ENCODE results near the gene RYR2.
"Not testable (repeated sequence)": the region's sequence is repeated elsewhere in the genome, so short reads cannot be mapped to it uniquely, and the experiment has no call there.

The RYR2 gene

GRCh38 chr1:237358555-237358954, 316.6 kb downstream of the RYR2 start:
- no peaks in the 10 kb centered on the region for H3K36me3 ChIP-seq
- H3K4me3 ChIP-seq (ENCODE audit: low read depth, low read length): no peak overlapping the region
- no peak for TF ChIP-seq CTCF (IDR thresholded peaks at IDR 0.05; ENCODE audit: low read depth, low read length)
- no peaks in the 10 kb centered on the region for H3K27me3 ChIP-seq
- no peak for DNase-seq
- no peaks in the 10 kb centered on the region for H3K9me3 ChIP-seq
- no peaks in the 10 kb centered on the region for H3K4me1 ChIP-seq

GRCh38 chr1:237367758-237368157, 325.8 kb downstream of the RYR2 start:
- H3K4me3 ChIP-seq (ENCODE audit: low read depth, low read length): no peak overlapping the region
- no peaks in the 10 kb centered on the region for H3K9me3 ChIP-seq
- no peak for DNase-seq
- H3K36me3 ChIP-seq: no peaks in the 10 kb centered on the region
- no peak for TF ChIP-seq CTCF (IDR thresholded peaks at IDR 0.05; ENCODE audit: low read depth, low read length)
- H3K4me1 ChIP-seq: no peaks in the 10 kb centered on the region
- no peaks in the 10 kb centered on the region for H3K27me3 ChIP-seq

- DNase-seq; H3K4me3 ChIP-seq (ENCODE audit: low read depth, low read length); H3K36me3 ChIP-seq; H3K9me3 ChIP-seq; H3K27me3 ChIP-seq; H3K4me1 ChIP-seq: not testable (repeated sequence)
Observed at GRCh38 chr1:237371477-237371876, 329.5 kb downstream of the RYR2 start.

- Histone ChIP-seq H3K27me3 (no peaks in the 10 kb centered on the region), H3K36me3 (no peaks in the 10 kb centered on the region)
Observed at GRCh38 chr1:237383791-237384190, 341.8 kb downstream of the RYR2 start.

GRCh38 chr1:237384213-237384612, 342.2 kb downstream of the RYR2 start:
- H3K27me3 ChIP-seq: no peaks in the 10 kb centered on the region
- no peak for DNase-seq
- H3K9me3 ChIP-seq: no peaks in the 10 kb centered on the region
- no peaks in the 10 kb centered on the region for H3K36me3 ChIP-seq
- TF ChIP-seq CTCF (IDR thresholded peaks at IDR 0.05; ENCODE audit: low read depth, low read length): no peak
- H3K4me1 ChIP-seq: no peaks in the 10 kb centered on the region
- no peak overlapping the region for H3K4me3 ChIP-seq (ENCODE audit: low read depth, low read length)

More at GRCh38 chr1:237383791-237384190, 341.8 kb downstream of the RYR2 start:
- Histone ChIP-seq H3K9me3 (no peaks in the 10 kb centered on the region), H3K4me3 (ENCODE audit: low read depth, low read length) (no peak overlapping the region), H3K4me1 (no peaks in the 10 kb centered on the region)
- no peak for DNase-seq
- TF ChIP-seq CTCF (IDR thresholded peaks at IDR 0.05; ENCODE audit: low read depth, low read length): no peak

- DNase-seq: no peak
- H3K27me3 ChIP-seq: no peaks in the 10 kb centered on the region
- H3K36me3 ChIP-seq: no peaks in the 10 kb centered on the region
- no peak overlapping the region for H3K4me3 ChIP-seq (ENCODE audit: low read depth, low read length)
- H3K9me3 ChIP-seq: no peaks in the 10 kb centered on the region
- no peaks in the 10 kb centered on the region for H3K4me1 ChIP-seq
- TF ChIP-seq CTCF (IDR thresholded peaks at IDR 0.05; ENCODE audit: low read depth, low read length): peak; percentile 77
Observed at GRCh38 chr1:237386362-237387143, 344.6 kb downstream of the RYR2 start.

Measured in BE2C (cell line).